DMS114 treated with DMSO at 0.1 percent for 48 hours (cell line): ENCODE data around the gene RPGR.

Experiments
- DNase-seq: peaks from one replicate; lab custom pipeline; 2025; ENCODE audit not compliant: unreplicated experiment; lab: John Stamatoyannopoulos, UW

The RPGR gene

GRCh38 chrX:38268011-38268410, 59.3 kb downstream of the RPGR start:
- DNase-seq: no peak

DNA sequence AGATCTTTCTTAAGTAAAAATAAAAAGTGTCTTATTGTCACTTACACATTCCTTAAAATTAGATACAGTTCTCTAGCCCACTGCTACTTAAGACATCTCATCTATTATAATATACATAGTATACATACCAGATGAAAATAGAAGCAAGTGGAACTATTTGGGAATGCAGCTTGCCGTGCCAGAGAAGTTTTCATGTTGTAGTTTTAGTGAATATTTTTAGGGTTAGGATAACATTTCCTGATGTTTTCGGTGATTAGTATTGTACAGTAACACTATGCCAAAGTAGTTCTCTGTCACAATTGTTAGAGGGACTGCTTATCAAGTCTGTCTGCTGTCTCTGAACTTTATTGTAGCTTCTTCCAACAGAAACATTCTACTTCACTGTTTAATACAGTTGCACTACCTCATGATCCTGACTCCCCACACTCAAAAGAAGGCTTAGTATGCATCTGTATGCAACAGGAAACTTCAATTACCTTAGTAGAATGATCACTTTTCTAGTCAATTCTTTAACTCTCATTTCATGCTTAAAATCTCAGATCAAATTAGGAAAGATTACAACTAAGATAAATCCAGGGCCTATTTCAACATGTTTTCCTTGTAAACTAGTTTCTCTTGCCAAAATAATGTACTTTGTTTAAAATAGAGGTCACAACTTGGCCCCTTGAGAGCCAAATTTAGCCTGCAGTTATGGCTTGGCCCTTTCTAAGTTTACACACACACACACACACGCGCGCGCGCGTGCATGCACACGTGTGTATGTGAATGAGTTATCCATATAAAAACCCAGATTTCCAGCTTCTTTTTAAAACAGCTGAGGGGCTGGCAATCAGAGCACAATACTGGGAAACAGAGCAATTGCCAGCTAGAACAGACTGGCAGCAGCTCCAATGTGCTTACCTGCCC, 64.3 kb downstream of the RPGR start:
- no peak for DNase-seq

GRCh38 chrX:38260231-38260630, 67.1 kb downstream of the RPGR start:
- DNase-seq: no peak

- no peak for DNase-seq
These were observed 71.3 kb downstream of the RPGR start for GRCh38 chrX:38256019-38256418.

DNA sequence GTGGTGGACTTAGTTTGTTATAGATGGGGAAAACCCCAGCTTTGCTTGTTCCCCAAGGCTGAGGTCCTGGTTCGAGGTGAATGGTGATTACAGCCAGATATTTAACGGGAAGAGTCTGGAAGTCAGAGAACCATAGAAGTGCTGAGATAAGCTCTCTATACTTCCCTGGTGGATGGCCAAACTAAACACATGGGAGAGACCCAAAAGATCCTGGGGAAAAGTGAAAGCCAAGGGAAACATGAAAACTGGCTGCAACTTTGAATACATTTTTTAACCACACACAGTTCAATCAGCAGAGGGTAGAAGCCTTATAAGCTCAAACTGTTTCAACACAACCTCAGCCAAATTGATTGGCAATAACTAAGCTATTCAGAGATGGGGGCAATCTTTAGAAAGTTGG, 77.3 kb downstream of the RPGR start:
- DNase-seq: no peak

GRCh38 chrX:38247051-38247450, 80.3 kb downstream of the RPGR start:
- no peak for DNase-seq

DNA sequence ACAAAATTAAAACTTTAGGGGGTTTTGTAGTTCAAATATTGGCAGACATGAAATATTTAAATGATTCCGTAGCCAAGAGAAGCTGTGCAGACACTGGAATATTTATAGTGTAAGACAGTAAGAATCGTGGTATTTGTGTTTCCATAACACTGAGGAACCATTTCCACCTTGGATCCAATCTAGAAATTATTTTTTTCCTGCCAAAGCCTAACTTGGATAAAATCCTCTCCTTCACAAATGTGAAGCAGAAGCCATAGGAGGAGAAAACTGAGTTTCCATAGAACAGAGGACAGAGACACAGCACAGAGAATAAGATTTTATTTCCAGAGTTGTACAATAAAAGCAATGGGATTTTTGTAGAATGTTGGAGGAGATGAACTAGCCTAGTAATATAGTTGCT, 86.8 kb downstream of the RPGR start:
- DNase-seq: no peak

DNA sequence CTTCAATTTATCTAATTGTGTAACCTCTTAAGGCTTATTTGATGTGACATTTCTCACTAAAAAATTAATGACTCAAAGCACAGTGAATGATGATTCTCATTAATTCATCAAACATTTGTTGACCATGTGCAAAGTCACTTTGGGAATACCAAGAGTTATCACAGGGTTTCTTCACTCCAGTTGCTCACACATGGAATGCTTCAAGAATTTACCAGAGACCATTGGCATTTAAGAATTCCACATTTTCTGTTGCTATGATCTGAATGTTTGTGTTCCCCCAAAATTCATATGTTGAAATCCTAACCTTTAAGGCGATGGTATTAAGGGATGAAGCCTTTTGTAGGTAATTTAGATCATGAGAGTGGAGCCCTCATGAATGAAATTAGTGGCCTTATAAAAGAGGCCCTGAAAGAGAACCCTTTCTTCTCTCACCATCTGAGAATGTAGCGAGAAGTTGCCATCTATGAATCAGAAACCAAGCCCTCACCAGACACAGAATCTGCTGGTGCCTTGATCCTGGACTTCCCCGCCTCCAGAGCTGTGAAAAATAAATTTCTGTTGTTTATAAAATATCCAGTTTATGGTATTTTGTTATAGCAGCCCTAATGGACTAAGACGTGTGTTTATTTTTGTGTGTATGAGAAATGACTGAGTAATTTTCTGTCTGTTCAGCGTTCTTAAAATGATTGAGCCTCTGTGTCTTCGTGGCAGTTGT, 90.3 kb downstream of the RPGR start:
- DNase-seq: no peak

DNA sequence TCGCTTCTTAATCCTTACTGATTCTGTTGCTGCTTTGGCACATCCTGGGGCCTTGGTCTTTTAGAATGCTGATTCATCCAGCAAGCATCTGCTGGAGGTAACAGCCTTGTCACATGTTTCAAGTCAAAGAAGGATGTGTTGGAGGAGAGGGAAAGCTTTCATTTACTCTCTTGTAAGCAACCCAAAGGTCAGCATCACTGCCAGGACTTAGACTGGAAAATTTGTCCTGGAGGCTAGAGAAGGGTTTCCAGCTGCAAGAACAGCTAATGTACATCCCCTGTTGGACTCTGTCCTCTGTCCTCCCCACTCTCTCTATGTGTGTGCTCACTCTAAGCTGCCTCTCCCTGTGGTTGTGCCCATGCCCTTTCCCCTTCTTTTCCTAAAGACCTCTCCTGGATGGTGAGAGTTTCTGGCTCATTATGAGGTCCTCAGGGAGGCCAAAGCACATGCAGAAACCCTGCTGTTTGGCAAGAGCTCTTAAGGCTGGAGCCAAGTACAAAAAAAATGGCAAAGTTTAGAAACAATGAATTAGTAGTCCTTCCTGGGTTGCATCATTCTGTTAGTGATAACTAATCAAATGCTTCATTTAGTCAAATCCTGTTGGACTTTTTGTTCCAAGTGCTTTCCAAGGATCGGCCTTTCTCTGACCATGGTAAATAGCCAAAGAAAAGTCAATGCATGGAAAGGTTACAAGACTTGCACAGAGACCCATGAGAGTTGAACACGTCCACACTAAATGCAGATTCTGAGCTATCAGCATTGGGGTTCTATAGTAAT, 93.2 kb downstream of the RPGR start:
- DNase-seq: no peak

DNA sequence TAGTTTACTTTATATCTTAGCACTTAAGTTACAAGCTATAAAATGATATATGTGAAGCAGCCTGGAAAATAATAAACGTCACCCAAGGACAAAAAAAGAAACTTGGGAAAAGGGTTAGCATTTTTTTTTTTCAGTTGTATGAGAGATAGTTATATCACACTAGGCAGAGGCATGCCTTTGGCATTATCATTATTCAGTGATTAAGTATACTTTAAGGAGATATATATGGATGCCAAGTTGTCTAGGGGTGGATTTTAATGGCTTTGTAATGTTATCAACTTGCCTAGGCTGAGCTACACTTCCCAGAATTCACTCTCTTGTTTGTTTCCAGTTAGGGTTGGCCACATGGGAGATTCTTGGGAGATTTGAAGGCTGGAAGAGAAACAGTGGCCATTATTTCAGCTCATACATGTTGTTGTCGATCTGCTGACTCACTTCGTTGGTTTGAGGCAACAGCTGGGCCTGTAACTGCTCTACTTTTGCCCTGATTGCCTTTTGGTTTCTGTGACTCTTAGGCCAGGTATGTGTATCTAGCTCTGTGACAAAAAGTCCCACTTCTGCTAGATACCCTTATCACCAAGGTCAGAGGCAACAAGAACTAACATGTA, 95.1 kb downstream of the RPGR start:
- no peak for DNase-seq

- no peak for DNase-seq
These were observed 102.2 kb downstream of the RPGR start for GRCh38 chrX:38225093-38225492.

GRCh38 chrX:38224160-38224559, 103.1 kb downstream of the RPGR start:
- no peak for DNase-seq

DNA sequence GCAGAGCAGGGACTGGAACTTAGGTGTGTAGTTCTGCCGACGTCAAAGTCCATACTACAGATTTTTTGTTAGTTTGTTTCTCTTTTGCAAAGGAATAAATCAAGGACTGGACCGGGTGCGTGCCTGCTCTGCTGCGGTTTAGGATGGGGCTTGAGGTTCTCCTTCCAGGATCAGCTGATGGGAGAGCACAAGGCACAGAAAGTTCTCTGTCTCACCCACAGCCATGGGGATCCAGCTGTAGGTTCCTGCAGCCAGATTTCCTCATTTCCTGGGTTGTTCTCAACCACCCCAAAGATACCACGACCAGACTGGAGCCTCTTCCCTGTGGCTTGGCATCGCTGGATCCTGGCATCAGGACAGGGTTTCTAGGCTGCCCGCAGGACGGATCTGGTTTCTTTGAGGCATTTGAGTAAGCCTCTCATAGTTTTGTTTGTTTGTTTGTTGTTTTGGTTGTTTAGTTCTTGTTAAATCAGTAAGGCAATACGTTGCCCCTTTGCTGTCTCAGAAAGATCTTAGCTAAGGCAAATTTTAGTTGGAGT, 105.8 kb downstream of the RPGR start:
- DNase-seq: no peak

- DNase-seq: peak; percentile 24
These were observed 106.6 kb downstream of the RPGR start, which contains the start of gene SRPX for GRCh38 chrX:38220415-38221390. TSS of gene SRPX (minus strand) at chrX:38220871. CDS start at chrX:38220792, 79 bp downstream.

DNA sequence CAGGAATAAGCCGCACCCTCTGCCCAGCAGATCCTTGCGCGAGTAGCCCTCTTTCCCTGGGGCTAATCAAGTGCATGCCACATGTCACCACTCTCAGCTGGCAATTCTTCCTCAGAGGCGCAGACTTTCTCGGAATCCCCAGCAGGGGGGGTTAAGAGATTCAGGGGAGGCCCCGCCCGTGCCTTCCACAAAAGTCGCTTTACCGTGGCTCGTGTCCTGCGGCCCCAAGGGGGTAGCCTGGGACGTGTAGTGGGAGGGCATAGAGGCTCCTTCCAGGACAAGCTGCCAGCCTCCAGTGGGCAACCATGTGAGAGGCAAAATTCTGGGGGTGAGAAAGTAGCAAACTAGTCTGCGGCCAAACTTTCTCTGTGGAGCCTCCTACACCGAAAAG, 107.3 kb downstream of the RPGR start:
- DNase-seq: peak; percentile 34
